Smooth muscle cell (in vitro differentiated cells): ENCODE measurements around the gene HPGDS. TPM values are rescaled to one million over a fixed set of nuclear protein-coding genes. Genes with fewer than 3 reads are reported as not detected.

ENCODE experiments used
- DNase-seq: peaks from one replicate; lab custom pipeline; 2025; ENCODE audit not compliant: unreplicated experiment; lab: John Stamatoyannopoulos, UW
- H2AFZ ChIP-seq: fragments of 200-600 bp; sonication (generic); 2 replicates; pipeline ENCODE4 v1.6.0; 2016; ENCODE audit warnings: antibody characterized with exemption, low read depth, mild to moderate bottlenecking
- H3F3A ChIP-seq: fragments of 200-600 bp; sonication (generic); 2 replicates; pipeline ENCODE4 v1.6.0; 2017; ENCODE audit warnings: antibody characterized with exemption, low read depth
- H3K27ac ChIP-seq: fragments of 200-600 bp; sonication (generic); 2 replicates; pipeline ENCODE4 v1.5.1; 2016; ENCODE audit warnings: low read depth, mild to moderate bottlenecking
- H3K27me3 ChIP-seq: fragments of 200-600 bp; sonication (generic); 2 replicates; pipeline ENCODE4 v1.6.1; 2016; ENCODE audit warnings: low read depth, mild to moderate bottlenecking
- H3K36me3 ChIP-seq: fragments of 200-600 bp; sonication (generic); 2 replicates; pipeline ENCODE4 v1.5.1; 2016; ENCODE audit warnings: low read depth
- H3K4me1 ChIP-seq: fragments of 200-600 bp; sonication (generic); 2 replicates; pipeline ENCODE4 v1.5.1; 2016; ENCODE audit warnings: low read depth
- H3K4me2 ChIP-seq: fragments of 200-600 bp; sonication (generic); 2 replicates; pipeline ENCODE4 v1.6.0; 2016; ENCODE audit warnings: mild to moderate bottlenecking
- H3K4me3 ChIP-seq: fragments of 200-600 bp; sonication (generic); 2 replicates; pipeline ENCODE4 v1.5.1; 2016; ENCODE audit warnings: mild to moderate bottlenecking
- H3K79me2 ChIP-seq: fragments of 200-600 bp; sonication (generic); 2 replicates; pipeline ENCODE4 v1.6.0; 2016; ENCODE audit warnings: low read depth, mild to moderate bottlenecking
- H3K9ac ChIP-seq: fragments of 200-600 bp; sonication (generic); 2 replicates; pipeline ENCODE4 v1.6.0; 2016; ENCODE audit warnings: low read depth
- H3K9me3 ChIP-seq: fragments of 200-600 bp; sonication (generic); replicated peaks from 2 replicates; pipeline ENCODE4 v1.5.1; 2016; ENCODE audit warnings: low read depth
- H4K20me1 ChIP-seq: fragments of 200-600 bp; sonication (generic); 2 replicates; pipeline ENCODE4 v1.6.0; 2016; ENCODE audit warnings: low read depth
- WGBS: methylation state at CpG from one replicate; pipeline ENCODE4 v1.1.7; 2016; ENCODE audit warnings: low lambda C conversion rate; 5-methylcytosine and 5-hydroxymethylcytosine counted together
- polyA plus RNA-seq: library from polyadenylated mRNA; unstranded; fragments of >200 nt; fragmentation: Nextera tagmentation; extraction: Ambion mirVana; gene quantifications from 2 replicates; pipeline ENCODE4 v1.2.1, GENCODE V29; 2016
- total RNA-seq: library from RNA; depleted of rRNA; stranded (reverse); fragments of >200 nt; gene quantifications from 2 replicates; pipeline ENCODE4 v1.2.3, GENCODE V29; 2014
- TF ChIP-seq, protein P1 (sequence below): fragments of 200-600 bp; sonication (generic); IDR thresholded peaks from 2 replicates; pipeline ENCODE4 v1.5.1; 2017; ENCODE audit warnings: borderline replicate concordance, mild to moderate bottlenecking, antibody characterized with exemption; ENCODE audit not compliant: insufficient read depth, poor library complexity, severe bottlenecking

The HPGDS gene
- total and polyA plus RNA-seq, 2 experiments from 2014 or later, result not detected

DNA sequence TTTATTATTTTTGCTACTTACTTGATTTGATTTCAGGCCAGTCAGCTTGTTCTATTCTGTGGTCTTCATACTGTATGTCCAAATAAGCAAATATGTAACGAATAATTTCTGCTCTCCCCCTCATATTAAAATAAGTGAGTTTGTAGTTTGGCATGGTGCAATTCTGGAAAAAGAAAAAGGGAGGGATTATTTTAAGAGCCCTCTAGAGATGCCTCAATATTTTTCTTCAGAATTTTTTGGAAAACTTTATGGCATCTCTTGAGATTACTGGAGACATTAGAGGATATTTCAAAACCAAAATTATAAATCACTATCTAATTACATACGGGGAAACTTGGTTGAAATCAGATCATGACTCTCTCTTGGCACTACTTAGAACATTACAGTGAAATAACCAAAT is 8.2 kb downstream of the HPGDS start:
- H3K79me2 ChIP-seq, result no peaks in the 10 kb centered on the region
- 93% methylated on average over 2 of the region's 2 CpGs for whole genome bisulfite sequencing
- H3K27me3 ChIP-seq, result no peaks in the 10 kb centered on the region
- peaks cover 6% of the 10 kb centered on the region for H3K4me1 ChIP-seq
- no peaks in the 10 kb centered on the region for H3F3A ChIP-seq
- no peak overlapping the region for H3K27ac ChIP-seq
- DNase-seq, result no peak
- H3K4me3 ChIP-seq, result no peak overlapping the region
- no peak overlapping the region for H3K4me2 ChIP-seq
- no peaks in the 10 kb centered on the region for H3K36me3 ChIP-seq
- no peaks in the 10 kb centered on the region for H4K20me1 ChIP-seq
- TF ChIP-seq, protein P1, sequence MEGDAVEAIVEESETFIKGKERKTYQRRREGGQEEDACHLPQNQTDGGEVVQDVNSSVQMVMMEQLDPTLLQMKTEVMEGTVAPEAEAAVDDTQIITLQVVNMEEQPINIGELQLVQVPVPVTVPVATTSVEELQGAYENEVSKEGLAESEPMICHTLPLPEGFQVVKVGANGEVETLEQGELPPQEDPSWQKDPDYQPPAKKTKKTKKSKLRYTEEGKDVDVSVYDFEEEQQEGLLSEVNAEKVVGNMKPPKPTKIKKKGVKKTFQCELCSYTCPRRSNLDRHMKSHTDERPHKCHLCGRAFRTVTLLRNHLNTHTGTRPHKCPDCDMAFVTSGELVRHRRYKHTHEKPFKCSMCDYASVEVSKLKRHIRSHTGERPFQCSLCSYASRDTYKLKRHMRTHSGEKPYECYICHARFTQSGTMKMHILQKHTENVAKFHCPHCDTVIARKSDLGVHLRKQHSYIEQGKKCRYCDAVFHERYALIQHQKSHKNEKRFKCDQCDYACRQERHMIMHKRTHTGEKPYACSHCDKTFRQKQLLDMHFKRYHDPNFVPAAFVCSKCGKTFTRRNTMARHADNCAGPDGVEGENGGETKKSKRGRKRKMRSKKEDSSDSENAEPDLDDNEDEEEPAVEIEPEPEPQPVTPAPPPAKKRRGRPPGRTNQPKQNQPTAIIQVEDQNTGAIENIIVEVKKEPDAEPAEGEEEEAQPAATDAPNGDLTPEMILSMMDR, result no peak
- H3K9ac ChIP-seq, result no peak overlapping the region
- H3K9me3 ChIP-seq, result no peaks in the 10 kb centered on the region
- H2AFZ ChIP-seq, result no peak overlapping the region

DNA sequence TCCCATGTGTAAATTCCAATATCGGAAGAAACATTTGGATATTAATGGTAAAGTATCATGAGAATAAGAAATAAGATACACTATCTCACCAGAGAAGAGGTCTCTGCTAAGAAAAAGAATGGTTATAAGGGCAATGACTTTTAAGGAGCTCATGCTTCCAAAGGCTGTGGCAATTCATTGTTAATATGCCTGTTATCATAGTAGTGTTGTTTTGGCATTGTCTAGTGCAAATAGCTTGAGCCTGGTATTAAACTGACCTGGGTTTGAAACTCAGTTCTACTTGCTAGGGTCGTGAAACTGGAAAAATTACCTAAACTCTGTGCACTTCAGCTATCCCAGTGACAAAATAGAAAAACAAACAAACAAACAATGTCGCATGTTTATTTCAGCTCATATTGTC is 8.8 kb downstream of the HPGDS start:
- H3K9me3 ChIP-seq, result no peaks in the 10 kb centered on the region
- TF ChIP-seq, protein P1, result no peak
- H3K27ac ChIP-seq, result no peak overlapping the region
- no peak overlapping the region for H3K4me2 ChIP-seq
- no peaks in the 10 kb centered on the region for H3K79me2 ChIP-seq
- WGBS, result 91% methylated on average over 3 of the region's 3 CpGs
- no peaks in the 10 kb centered on the region for H3K36me3 ChIP-seq
- H3K4me3 ChIP-seq, result no peak overlapping the region
- H3K9ac ChIP-seq, result no peak overlapping the region
- H2AFZ ChIP-seq, result no peak overlapping the region
- H3F3A ChIP-seq, result no peaks in the 10 kb centered on the region
- peaks cover 6% of the 10 kb centered on the region for H3K4me1 ChIP-seq
- no peaks in the 10 kb centered on the region for H4K20me1 ChIP-seq
- DNase-seq, result no peak
- no peaks in the 10 kb centered on the region for H3K27me3 ChIP-seq

- Histone ChIP-seq H3F3A (no peaks in the 10 kb centered on the region), H3K4me3 (no peak overlapping the region), H3K79me2 (no peaks in the 10 kb centered on the region), H3K9me3 (no peaks in the 10 kb centered on the region), H2AFZ (no peak overlapping the region), H3K9ac (no peak overlapping the region), H3K27me3 (no peaks in the 10 kb centered on the region), H3K4me1 (peaks cover 6% of the 10 kb centered on the region), H3K4me2 (no peak overlapping the region), H3K36me3 (no peaks in the 10 kb centered on the region), H4K20me1 (no peaks in the 10 kb centered on the region), H3K27ac (no peak overlapping the region)
- no peak for DNase-seq
- TF ChIP-seq, protein P1, result peak; percentile 18
- 36% methylated on average over 5 of the region's 5 CpGs for WGBS
Measured at GRCh38 chr4:94332983-94333590, 9.5 kb downstream of the HPGDS start.

GRCh38 chr4:94329933-94330332 is 12.7 kb downstream of the HPGDS start:
- Histone ChIP-seq H3K27me3 (no peaks in the 10 kb centered on the region), H3K79me2 (no peaks in the 10 kb centered on the region), H3K36me3 (no peaks in the 10 kb centered on the region), H2AFZ (no peak overlapping the region), H3K4me3 (no peak overlapping the region), H3K9me3 (peaks cover 7% of the 10 kb centered on the region), H3K4me2 (no peak overlapping the region), H3F3A (no peaks in the 10 kb centered on the region), H3K4me1 (peaks cover 6% of the 10 kb centered on the region), H3K9ac (no peak overlapping the region), H3K27ac (no peak overlapping the region), H4K20me1 (no peaks in the 10 kb centered on the region)
- 87% methylated on average over 1 of the region's 1 CpG for WGBS
- DNase-seq, result no peak
- TF ChIP-seq, protein P1, result no peak
